ENCODE measurements around the gene LIN7B.

Gene LIN7B

GRCh38 chr19:49165111-49165750 lies 51.1 kb downstream of the LIN7B start:
- in situ Hi-C loops (cut with MboI; ENCODE audit: low sequenced_read_pairs): no loop called here
- DNase-seq (ENCODE audit: low spot score in 2 of 2): no peak
- H3K4me1 ChIP-seq: no peaks in the 10 kb centered on the region
- no peak overlapping the region for H3K4me3 ChIP-seq
- H3K27me3 ChIP-seq (ENCODE audit: low read depth): no peaks in the 10 kb centered on the region
- peaks cover 12% of the 10 kb centered on the region; the same call in 1 of the 2 replicates for H3K36me3 ChIP-seq (replicated peaks)
- H3K9me3 ChIP-seq: no peaks in the 10 kb centered on the region

- Histone ChIP-seq H3K27me3 (ENCODE audit: low read depth) (no peaks in the 10 kb centered on the region), H3K4me3 (no peak overlapping the region), H3K36me3 (replicated peaks) (peaks cover 16% of the 10 kb centered on the region), H3K9me3 (no peaks in the 10 kb centered on the region), H3K4me1 (no peaks in the 10 kb centered on the region)
- no peak for DNase-seq (ENCODE audit: low spot score in 2 of 2)
- in situ Hi-C loops (cut with MboI; ENCODE audit: low sequenced_read_pairs): no loop called here
These were observed 51.7 kb downstream of the LIN7B start for GRCh38 chr19:49165865-49166301.

- in situ Hi-C loops (cut with MboI; ENCODE audit: low sequenced_read_pairs): no loop called here
- Histone ChIP-seq H3K9me3 (no peaks in the 10 kb centered on the region), H3K4me1 (no peaks in the 10 kb centered on the region), H3K4me3 (no peak overlapping the region), H3K36me3 (replicated peaks) (peaks cover 28% of the 10 kb centered on the region), H3K27me3 (ENCODE audit: low read depth) (no peaks in the 10 kb centered on the region)
- no peak for DNase-seq (ENCODE audit: low spot score in 2 of 2)
These were observed 53.8 kb downstream of the LIN7B start for GRCh38 chr19:49167857-49168409.

Measured in HAP-1 (cell line).